GM23338 (cell line): ENCODE results near the gene LPP. TPM values are rescaled to one million over a fixed set of nuclear protein-coding genes. Genes with fewer than 3 reads are reported as not detected.

Source experiments
- ATAC-seq: fragments of 200-7000 bp; cut with Tn5 transposase; 3 replicates; pipeline ENCODE4 v1.9.1; 2020
- DNase-seq: peaks from one replicate; pipeline ENCODE4 v3.0.0-alpha.2; 2015; ENCODE audit warnings: low spot score
- H2AFZ ChIP-seq: fragments of 200-600 bp; sonication (generic); 2 replicates; pipeline ENCODE4 v1.8.0; 2016; ENCODE audit warnings: antibody characterized with exemption, mild to moderate bottlenecking, moderate library complexity
- H3F3A ChIP-seq: fragments of 200-600 bp; sonication (generic); replicated peaks from 2 replicates; pipeline ENCODE4 v1.8.0; 2017; ENCODE audit warnings: antibody characterized with exemption, mixed run types, low read depth
- H3K27ac ChIP-seq: fragments of 200-600 bp; sonication (generic); 2 replicates; pipeline ENCODE4 v1.6.1; 2016; ENCODE audit warnings: low read depth
- H3K27me3 ChIP-seq: fragments of 200-600 bp; sonication (generic); 2 replicates; pipeline ENCODE4 v1.8.0; 2016; ENCODE audit warnings: mild to moderate bottlenecking, mixed run types, moderate library complexity; ENCODE audit not compliant: insufficient read depth
- H3K36me3 ChIP-seq: fragments of 200-600 bp; sonication (generic); 2 replicates; pipeline ENCODE4 v1.8.0; 2016; ENCODE audit warnings: mild to moderate bottlenecking; ENCODE audit not compliant: insufficient read depth
- H3K4me1 ChIP-seq: fragments of 200-600 bp; sonication (generic); 2 replicates; pipeline ENCODE4 v1.8.0; 2016; ENCODE audit warnings: mild to moderate bottlenecking, moderate library complexity; ENCODE audit not compliant: insufficient read depth
- H3K4me2 ChIP-seq: fragments of 200-600 bp; sonication (generic); 2 replicates; pipeline ENCODE4 v1.7.1; 2017; ENCODE audit warnings: mixed run types
- H3K4me3 ChIP-seq: fragments of 200-600 bp; sonication (generic); 2 replicates; pipeline ENCODE4 v1.6.1; 2016; ENCODE audit warnings: mixed run types
- H3K79me2 ChIP-seq: fragments of 200-600 bp; sonication (generic); replicated peaks from 2 replicates; pipeline ENCODE4 v1.8.0; 2017; ENCODE audit warnings: mild to moderate bottlenecking; ENCODE audit not compliant: insufficient read depth
- H3K9me2 ChIP-seq: fragments of 200-600 bp; sonication (generic); 2 replicates; pipeline ENCODE4 v1.8.0; 2017; ENCODE audit not compliant: insufficient read depth
- H4K20me1 ChIP-seq: fragments of 200-600 bp; sonication (generic); replicated peaks from 2 replicates; pipeline ENCODE4 v1.8.0; 2017; ENCODE audit warnings: mild to moderate bottlenecking; ENCODE audit not compliant: insufficient read depth
- H3K27ac Mint-ChIP-seq: 2 replicates; pipeline ENCODE4 v1.8.0; 2020; ENCODE audit warnings: inconsistent platforms, mild to moderate bottlenecking, moderate library complexity, mixed read lengths
- H3K27me3 Mint-ChIP-seq: 3 replicates; pipeline ENCODE4 v1.8.0; 2022; ENCODE audit warnings: low read depth, mild to moderate bottlenecking, moderate library complexity, mixed read lengths, inconsistent platforms; ENCODE audit not compliant: insufficient read depth, poor library complexity
- H3K36me3 Mint-ChIP-seq: 3 replicates; pipeline ENCODE4 v1.8.0; 2021; ENCODE audit warnings: low read depth, mild to moderate bottlenecking, inconsistent platforms, moderate library complexity, mixed read lengths
- H3K4me1 Mint-ChIP-seq: 3 replicates; pipeline ENCODE4 v1.8.0; 2020; ENCODE audit warnings: mild to moderate bottlenecking, inconsistent platforms, mixed read lengths
- H3K4me3 Mint-ChIP-seq: 3 replicates; pipeline ENCODE4 v1.8.0; 2021; ENCODE audit warnings: moderate library complexity, mild to moderate bottlenecking, inconsistent platforms, mixed read lengths
- H3K9me3 Mint-ChIP-seq: 3 replicates; pipeline ENCODE4 v1.8.0; 2020; ENCODE audit warnings: moderate library complexity, mild to moderate bottlenecking, inconsistent platforms, mixed read lengths
- CREB1 ChIP-seq: fragments of 250-450 bp; sonication (Bioruptor Pico); IDR thresholded peaks from 2 replicates; pipeline ENCODE4 v1.5.0; 2020; ENCODE audit warnings: low read depth, mild to moderate bottlenecking, moderate library complexity
- CTCF ChIP-seq, 2 experiments: fragments of 200-600 bp in 1 of 2; sonication (generic) in 1 of 2; conservative IDR thresholded peaks; 2 replicates each; pipeline versions ENCODE4 v1.5.1 to v1.6.1; 2016 to 2017; ENCODE audit warnings: antibody characterized with exemption in 2 of 2, low read depth in 2 of 2, mild to moderate bottlenecking in 2 of 2, moderate library complexity in 1 of 2
- ETS1 ChIP-seq: IDR thresholded peaks from 2 replicates; pipeline ENCODE4 v1.6.1; 2016; ENCODE audit warnings: antibody characterized with exemption
- EZH2phosphoT487 ChIP-seq: fragments of 200-600 bp; sonication (generic); IDR thresholded peaks from one replicate; pipeline ENCODE4 v1.8.1; 2018; ENCODE audit warnings: antibody characterized with exemption; ENCODE audit not compliant: unreplicated experiment
- JUNB ChIP-seq: IDR thresholded peaks from one replicate; pipeline ENCODE4 v1.6.1; 2016; ENCODE audit warnings: antibody characterized with exemption; ENCODE audit not compliant: unreplicated experiment
- NANOG ChIP-seq: IDR thresholded peaks from 2 replicates; pipeline ENCODE4 v1.6.1; 2016; ENCODE audit warnings: antibody characterized with exemption, borderline replicate concordance
- POLR2AphosphoS5 ChIP-seq: IDR thresholded peaks from 2 replicates; pipeline ENCODE4 v1.6.1; 2016; ENCODE audit warnings: antibody characterized with exemption, low read depth
- REST ChIP-seq: IDR thresholded peaks from one replicate; pipeline ENCODE4 v1.6.1; 2018; ENCODE audit warnings: antibody characterized with exemption; ENCODE audit not compliant: unreplicated experiment
- STAT1 ChIP-seq: IDR thresholded peaks from one replicate; pipeline ENCODE4 v1.6.1; 2016; ENCODE audit warnings: antibody characterized with exemption; ENCODE audit not compliant: unreplicated experiment
- polyA plus RNA-seq: library from polyadenylated mRNA; unstranded; fragments of >200 nt; fragmentation: Nextera tagmentation; extraction: Ambion mirVana; gene quantifications from 2 replicates; pipeline ENCODE4 v1.2.1, GENCODE V29; 2016
- total RNA-seq: library from RNA; depleted of rRNA; stranded (reverse); fragments of >200 nt; shearing (Covaris generic); gene quantifications from 2 replicates; pipeline ENCODE4 v1.2.3, GENCODE V29; 2014

The LPP gene
- total and polyA plus RNA-seq, 2 experiments from 2014 or later = 23.0 to 35.2 TPM

GRCh38 chr3:188407158-188407880 is 253.4 kb downstream of the LPP start:
- Histone ChIP-seq H3K79me2 (no peaks in the 10 kb centered on the region), H2AFZ (no peak overlapping the region), H3K4me2 (no peak overlapping the region), H3K4me1 (peaks cover 3% of the 10 kb centered on the region; the same call in 1 of the 2 replicates), H3F3A (no peaks in the 10 kb centered on the region), H3K27me3 (no peaks in the 10 kb centered on the region), H3K27ac (no peak overlapping the region), H3K36me3 (no peaks in the 10 kb centered on the region), H3K9me2 (no peaks in the 10 kb centered on the region), H4K20me1 (no peaks in the 10 kb centered on the region), H3K4me3 (no peak overlapping the region)
- ATAC-seq (no peak), DNase-seq (no peak)
- Mint-ChIP-seq H3K4me1 (peaks cover 2% of the 10 kb centered on the region; the same call in 1 of the 3 replicates), H3K27ac (no peak overlapping the region; the same call in 1 of the 2 replicates), H3K36me3 (no peaks in the 10 kb centered on the region), H3K9me3 (no peaks in the 10 kb centered on the region), H3K27me3 (peaks cover 2% of the 10 kb centered on the region), H3K4me3 (no peak overlapping the region)
- TF ChIP-seq REST (no peak), JUNB (no peak), POLR2AphosphoS5 (no peak), NANOG (no peak), CREB1 (CRISPR knock-in tag) (no peak), STAT1 (no peak), ETS1 (no peak), EZH2phosphoT487 (no peak), CTCF (conservative IDR thresholded peaks at IDR 0.05; ENCODE audit: low read depth in 2 of 2) (no peak)
